Neuronal stem cell (in vitro differentiated cells): Measurements from ENCODE around the gene CCDC170.

ENCODE experiments used
- DNase-seq: peaks from one replicate; pipeline ENCODE4 v3.0.0-alpha.2; 2013; ENCODE audit warnings: low spot score
- H2AFZ ChIP-seq: one replicate; pipeline ENCODE4 v1.6.1; 2013; ENCODE audit warnings: mild to moderate bottlenecking, low read length, inconsistent platforms
- H2AK5ac ChIP-seq: 2 replicates; pipeline ENCODE4 v1.6.1; 2013; ENCODE audit warnings: low read depth, mild to moderate bottlenecking, inconsistent platforms, low read length, moderate library complexity, mixed read lengths
- H2BK120ac ChIP-seq: 2 replicates; pipeline ENCODE4 v1.6.1; 2013; ENCODE audit warnings: low read depth, mild to moderate bottlenecking, inconsistent platforms, low read length, moderate library complexity, mixed read lengths
- H2BK12ac ChIP-seq: one replicate; pipeline ENCODE4 v1.6.1; 2013; ENCODE audit warnings: low read length, inconsistent platforms
- H2BK15ac ChIP-seq: 2 replicates; pipeline ENCODE4 v1.6.1; 2013; ENCODE audit warnings: mild to moderate bottlenecking, low read length, inconsistent platforms, mixed read lengths
- H2BK5ac ChIP-seq: one replicate; pipeline ENCODE4 v1.6.1; 2013; ENCODE audit warnings: inconsistent platforms, mild to moderate bottlenecking, low read length, moderate library complexity
- H3K14ac ChIP-seq: one replicate; pipeline ENCODE4 v1.6.1; 2013; ENCODE audit warnings: low read length, inconsistent platforms
- H3K18ac ChIP-seq: 2 replicates; pipeline ENCODE4 v1.6.1; 2013; ENCODE audit warnings: low read length, inconsistent platforms
- H3K23ac ChIP-seq: 2 replicates; pipeline ENCODE4 v1.6.1; 2013; ENCODE audit warnings: low read depth, mild to moderate bottlenecking, mixed read lengths, low read length, inconsistent platforms; ENCODE audit not compliant: poor library complexity
- H3K27ac ChIP-seq: replicated peaks from 3 replicates; pipeline ENCODE4 v1.5.1; 2013; ENCODE audit warnings: low read length, inconsistent platforms
- H3K27me3 ChIP-seq, 3 experiments: 2 replicates each; pipeline ENCODE4 v1.6.1; 2013; ENCODE audit warnings: low read length in 3 of 3, mild to moderate bottlenecking in 2 of 3, inconsistent platforms in 1 of 3, low read depth in 1 of 3, mixed read lengths in 1 of 3, moderate library complexity in 1 of 3; ENCODE audit not compliant: control insufficient read depth in 3 of 3, insufficient read depth in 3 of 3
- H3K36me3 ChIP-seq, 2 donors: replicated peaks in 1 of 2; 2 replicates each; pipeline ENCODE4 v1.6.1; 2013; ENCODE audit warnings: low read length in 2 of 2; ENCODE audit not compliant: control insufficient read depth in 2 of 2, insufficient read depth in 2 of 2
- H3K4ac ChIP-seq: 2 replicates; pipeline ENCODE4 v1.6.1; 2013; ENCODE audit warnings: inconsistent platforms, mild to moderate bottlenecking, low read length, moderate library complexity
- H3K4me1 ChIP-seq, 2 donors: 1 replicate in 1 of 2; 2 replicates in 1 of 2; pipeline ENCODE4 v1.6.1; 2013; ENCODE audit warnings: low read length in 2 of 2, low read depth in 1 of 2; ENCODE audit not compliant: control insufficient read depth in 2 of 2, insufficient read depth in 1 of 2
- H3K4me2 ChIP-seq: one replicate; pipeline ENCODE4 v1.6.1; 2013; ENCODE audit warnings: mild to moderate bottlenecking, low read length, inconsistent platforms; ENCODE audit not compliant: insufficient read depth, poor library complexity, severe bottlenecking
- H3K4me3 ChIP-seq, 2 donors: 2 replicates each; pipeline ENCODE4 v1.5.1; 2013; ENCODE audit warnings: low read length in 2 of 2, mild to moderate bottlenecking in 2 of 2, inconsistent platforms in 1 of 2, moderate library complexity in 1 of 2
- H3K79me1 ChIP-seq: one replicate; pipeline ENCODE4 v1.6.1; 2013; ENCODE audit warnings: low read depth, mild to moderate bottlenecking, inconsistent platforms, low read length, moderate library complexity
- H3K9ac ChIP-seq: one replicate; pipeline ENCODE4 v1.6.1; 2013; ENCODE audit warnings: mild to moderate bottlenecking, low read depth, low read length, inconsistent platforms; ENCODE audit not compliant: poor library complexity
- H3K9me3 ChIP-seq, 2 donors: replicated peaks in 1 of 2; 2 replicates each; pipeline versions ENCODE3 to v1.6.1; 2013; ENCODE audit warnings: low read length in 2 of 2, mild to moderate bottlenecking in 2 of 2, inconsistent platforms in 1 of 2, low read depth in 1 of 2, mixed read lengths in 1 of 2, moderate library complexity in 1 of 2; ENCODE audit not compliant: control insufficient read depth in 2 of 2, insufficient read depth in 1 of 2
- H4K8ac ChIP-seq: one replicate; pipeline ENCODE4 v1.6.1; 2013; ENCODE audit warnings: low read depth, mild to moderate bottlenecking, inconsistent platforms, low read length, moderate library complexity
- H4K91ac ChIP-seq: one replicate; pipeline ENCODE4 v1.6.1; 2013; ENCODE audit warnings: low read length, low read depth, mild to moderate bottlenecking, inconsistent platforms; ENCODE audit not compliant: poor library complexity
- WGBS, 2 donors: extraction: QIAGEN DNeasy Blood & Tissue Kit; methylation state at CpG; one replicate each; pipeline ENCODE4 v1.1.7; 2013; ENCODE audit warnings: missing lambda C conversion rate in 2 of 2, mixed read lengths in 1 of 2; ENCODE audit not compliant: insufficient read length in 2 of 2, insufficient replicate concordance in 1 of 2; ENCODE audit errors: extremely low coverage in 2 of 2; 5-methylcytosine and 5-hydroxymethylcytosine counted together

The CCDC170 gene

DNA sequence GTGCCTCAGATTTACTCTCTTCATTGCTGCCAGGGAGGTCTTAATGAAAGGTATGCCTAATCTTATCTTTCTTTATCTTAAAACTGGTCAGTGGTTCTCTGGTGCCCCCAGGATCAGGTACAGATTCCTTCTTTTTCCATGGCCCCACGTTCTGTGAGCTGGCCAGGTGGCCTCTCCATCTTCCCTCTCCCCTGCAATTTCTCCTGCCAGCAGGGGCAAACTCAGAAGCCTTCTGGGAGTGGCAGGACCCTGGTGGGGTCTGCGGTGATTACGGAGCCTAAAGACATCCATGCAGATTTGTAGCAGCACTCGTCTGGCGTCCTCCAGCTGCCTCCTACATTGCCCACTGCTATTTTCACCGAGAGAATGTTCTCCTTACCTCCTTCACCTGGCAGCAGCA, 95.8 kb downstream of the CCDC170 start:
- no peak overlapping the region for H3K23ac ChIP-seq
- H2AFZ ChIP-seq = no peak overlapping the region
- no peak overlapping the region for H2BK12ac ChIP-seq
- H3K36me3 ChIP-seq = no peaks in the 10 kb centered on the region
- no peak overlapping the region for H4K91ac ChIP-seq
- no CpG with 5 or more reads among the region's 6 CpGs for WGBS, 2 donors
- H3K9me3 ChIP-seq = no peaks in the 10 kb centered on the region
- no peaks in the 10 kb centered on the region for H3K27me3 ChIP-seq
- DNase-seq = no peak
- no peak overlapping the region for H3K27ac ChIP-seq
- no peak overlapping the region for H3K4me2 ChIP-seq
- H3K4me3 ChIP-seq = no peak overlapping the region
- no peaks in the 10 kb centered on the region for H3K79me1 ChIP-seq
- H3K4me1 ChIP-seq = no peaks in the 10 kb centered on the region
- H2BK5ac ChIP-seq = no peak overlapping the region
- H3K14ac ChIP-seq = no peak overlapping the region
- H3K18ac ChIP-seq = no peak overlapping the region
- H3K9ac ChIP-seq = no peak overlapping the region
- no peak overlapping the region for H2AK5ac ChIP-seq
- H2BK15ac ChIP-seq = no peak overlapping the region
- H3K4ac ChIP-seq = no peak overlapping the region
- H4K8ac ChIP-seq = no peak overlapping the region
- H2BK120ac ChIP-seq = no peak overlapping the region

DNA sequence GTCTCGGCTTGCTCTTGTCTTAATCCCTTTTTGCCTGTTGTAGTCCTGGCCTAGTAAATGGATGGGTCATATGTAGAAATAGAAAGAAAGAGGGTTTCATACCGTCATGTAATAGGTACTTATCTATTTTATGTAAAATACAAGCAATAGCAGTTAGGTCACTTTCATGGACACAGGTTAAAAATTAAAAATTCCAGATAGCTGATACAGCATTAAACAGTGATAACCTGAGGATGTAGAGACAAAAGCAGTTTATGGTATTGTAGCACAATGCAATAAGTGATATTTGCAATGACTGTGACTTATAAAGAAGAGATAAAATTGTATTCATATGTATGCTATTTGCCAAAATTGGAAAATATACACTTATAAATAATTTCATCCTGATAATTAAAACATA, 96.9 kb downstream of the CCDC170 start:
- Histone ChIP-seq H3K4ac (no peak overlapping the region), H3K23ac (no peak overlapping the region), H4K8ac (no peak overlapping the region), H2BK120ac (no peak overlapping the region), H4K91ac (no peak overlapping the region), H3K4me1 (no peaks in the 10 kb centered on the region), H3K27ac (no peak overlapping the region), H3K36me3 (no peaks in the 10 kb centered on the region), H2AFZ (no peak overlapping the region), H3K9ac (no peak overlapping the region), H3K27me3 (no peaks in the 10 kb centered on the region), H3K18ac (no peak overlapping the region), H3K9me3 (no peaks in the 10 kb centered on the region), H3K14ac (no peak overlapping the region), H2BK12ac (no peak overlapping the region), H2BK15ac (no peak overlapping the region), H3K4me3 (no peak overlapping the region), H3K4me2 (no peak overlapping the region), H2BK5ac (no peak overlapping the region), H2AK5ac (no peak overlapping the region), H3K79me1 (no peaks in the 10 kb centered on the region)
- no peak for DNase-seq
- no CpG with 5 or more reads among the region's 2 CpGs for WGBS, 2 donors

DNA sequence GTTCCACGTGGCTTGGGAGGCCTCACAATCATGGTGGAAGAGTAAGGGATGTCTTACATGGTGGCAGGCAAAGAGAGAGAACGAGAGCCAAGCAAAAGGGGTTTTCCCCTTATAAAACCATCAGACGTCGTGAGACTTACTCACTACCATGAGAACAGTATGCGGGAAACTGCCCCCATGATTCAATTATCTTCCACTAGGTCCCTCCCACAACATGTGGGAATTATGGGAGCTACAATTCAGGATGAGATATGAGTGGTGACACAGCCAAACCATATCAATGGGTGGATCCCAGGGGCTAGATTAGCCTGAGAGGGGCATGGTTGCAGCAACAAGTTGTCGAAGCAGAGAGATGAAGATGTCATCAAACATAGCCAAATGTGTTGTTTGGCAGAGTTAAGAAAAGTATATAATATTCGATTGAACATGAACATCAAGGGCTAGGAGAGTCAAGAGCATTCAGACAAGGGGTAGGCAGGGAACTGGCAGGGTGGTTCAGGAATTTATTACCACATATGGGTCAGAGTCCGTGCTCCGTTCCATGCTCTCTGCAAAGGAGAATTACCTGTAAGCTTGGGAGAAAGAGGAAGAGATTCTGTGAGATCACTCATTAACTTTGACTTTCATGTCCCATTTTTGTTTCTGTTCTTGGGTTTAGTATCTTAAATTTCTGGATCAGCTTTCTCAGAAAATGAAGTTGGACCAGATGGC, 98.8 kb downstream of the CCDC170 start:
- DNase-seq = no peak
- Histone ChIP-seq H2BK120ac (no peak overlapping the region), H3K9me3 (no peaks in the 10 kb centered on the region), H3K4ac (no peak overlapping the region), H3K4me2 (no peak overlapping the region), H2AFZ (no peak overlapping the region), H3K23ac (no peak overlapping the region), H2BK5ac (no peak overlapping the region), H2BK15ac (no peak overlapping the region), H3K4me1 (no peaks in the 10 kb centered on the region), H3K14ac (no peak overlapping the region), H3K9ac (no peak overlapping the region), H3K79me1 (no peaks in the 10 kb centered on the region), H3K18ac (no peak overlapping the region), H3K27me3 (no peaks in the 10 kb centered on the region), H3K36me3 (no peaks in the 10 kb centered on the region), H2BK12ac (no peak overlapping the region), H2AK5ac (no peak overlapping the region), H3K4me3 (no peak overlapping the region), H4K91ac (no peak overlapping the region), H3K27ac (no peak overlapping the region), H4K8ac (no peak overlapping the region)
- WGBS, 2 donors = no CpG with 5 or more reads among the region's 9 CpGs

- Histone ChIP-seq H2AFZ (peak overlapping the region; percentile 79), H2BK120ac (no peak overlapping the region), H3K4me2 (no peak overlapping the region), H3K36me3 (no peaks in the 10 kb centered on the region), H4K8ac (no peak overlapping the region), H2BK5ac (no peak overlapping the region), H2BK12ac (no peak overlapping the region), H3K27ac (no peak overlapping the region), H3K9ac (no peak overlapping the region), H3K27me3 (no peaks in the 10 kb centered on the region), H3K79me1 (no peaks in the 10 kb centered on the region), H3K23ac (no peak overlapping the region), H3K4me1 (peaks cover 0 to 3% of the 10 kb centered on the region in 2 donors), H3K4me3 (no peak overlapping the region), H3K4ac (no peak overlapping the region), H4K91ac (no peak overlapping the region), H3K18ac (no peak overlapping the region), H2AK5ac (no peak overlapping the region), H3K9me3 (no peaks in the 10 kb centered on the region), H2BK15ac (no peak overlapping the region), H3K14ac (no peak overlapping the region)
- DNase-seq = no peak
- WGBS, 2 donors = no CpG with 5 or more reads among the region's 4 CpGs
Observed at GRCh38 chr6:151609146-151609902, 115.5 kb downstream of the CCDC170 start.
